Left colon (tissue), 2 donors: Measurements from ENCODE around the gene TBL1XR1. TPM values are rescaled to one million over a fixed set of nuclear protein-coding genes. Genes with fewer than 3 reads are reported as not detected.
"Not testable (repeated sequence)": the region's sequence is repeated elsewhere in the genome, so short reads cannot be mapped to it uniquely, and the experiment has no call there.

Experiments used
- ATAC-seq: fragments of 200-7000 bp; cut with Tn5 transposase; one replicate; pipeline ENCODE4 v1.9.1; 2020; ENCODE audit warnings: mild to moderate bottlenecking, moderate library complexity
- DNase-seq, 2 donors: peaks; one replicate each; pipeline ENCODE4 v3.0.0-alpha.2; 2020
- intact Hi-C, 2 donors: fragments of 100-400 bp; cut with DNase I in 1 of 2; cut with micrococcal nuclease in 1 of 2; formaldehyde crosslinking; loops; one replicate each; pipeline versions ENCODE4 v1.11.2 to v1.14.0; 2022; cut with DNase I, micrococcal nuclease
- total RNA-seq, 2 donors: library from RNA; stranded (reverse); fragmentation: NEBNext Ultra II Directional; extraction: Animal tissue kit (Norgen Biotek cat#: 25700); gene quantifications; one replicate each; pipeline ENCODE4 v1.2.1, GENCODE V29; 2021
- donor health status: DM: no; HTN: no; CAD: no.
- donor health status: DM: yes; HTN: yes; CAD: no.

TBL1XR1 gene
- total RNA-seq, 2 donors from 2014 or later, result 165 to 186 TPM

DNA sequence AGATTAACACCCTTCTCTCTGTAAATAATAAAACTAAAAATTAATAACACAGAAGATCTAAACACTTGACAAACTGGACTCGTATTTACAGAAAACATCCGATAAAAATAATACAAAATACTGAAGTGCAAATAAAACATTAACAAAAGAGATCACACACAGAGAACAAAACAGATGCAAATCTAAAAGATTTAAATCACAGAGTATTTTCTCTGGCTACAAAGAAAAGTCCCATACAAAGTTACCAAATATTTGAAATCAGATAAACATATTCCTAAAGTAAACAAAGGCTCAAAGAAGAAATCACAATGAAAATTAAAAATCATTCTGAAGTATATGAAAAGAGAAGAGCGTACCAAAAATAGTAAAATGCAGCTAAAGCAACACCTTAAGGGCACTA is 42.5 kb downstream of the TBL1XR1 start:
- ATAC-seq, result no peak
- DNase-seq, result no peak
- intact Hi-C loops, result no loop called here

GRCh38 chr3:177150970-177151627 is 46.2 kb downstream of the TBL1XR1 start:
- DNase-seq (no peak), ATAC-seq (peak; percentile 81)
- intact Hi-C loops, result no loop called here

DNA sequence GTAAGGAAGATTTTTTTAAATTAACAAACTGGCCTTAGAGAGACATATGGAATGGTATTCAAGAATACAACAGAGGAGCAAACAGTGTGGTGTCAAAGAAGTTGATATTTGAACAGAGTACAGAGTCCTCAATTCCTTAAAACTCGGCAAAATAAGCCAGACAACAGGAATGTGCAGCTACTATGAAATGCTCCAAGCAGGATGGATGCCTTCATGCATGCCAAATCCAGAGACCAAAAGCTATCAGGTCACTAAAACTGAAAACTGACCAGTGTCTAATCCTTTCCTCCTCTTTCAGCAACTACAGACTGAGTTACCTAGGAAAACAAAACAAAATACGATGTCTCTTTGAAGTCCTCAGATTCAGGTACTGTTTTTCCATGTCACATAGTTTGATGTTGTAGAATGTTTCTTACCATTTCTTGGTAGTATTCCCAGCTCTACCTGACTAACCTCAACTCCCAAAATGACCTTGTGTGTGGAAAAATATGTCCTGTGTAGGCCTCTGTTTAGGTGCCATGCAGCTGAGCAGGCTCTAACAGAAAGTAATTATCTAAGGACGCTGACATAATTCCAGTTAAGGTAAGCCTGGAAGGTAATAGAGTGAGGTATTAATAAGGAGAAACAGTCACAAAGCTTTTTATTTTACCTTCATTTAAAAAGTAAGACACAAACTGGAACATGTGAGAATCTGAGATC is 46.9 kb downstream of the TBL1XR1 start:
- DNase-seq, result no peak
- ATAC-seq, result peak; percentile 60
- intact Hi-C loops, result no loop called here

GRCh38 chr3:177149106-177149505 is 48.2 kb downstream of the TBL1XR1 start:
- ATAC-seq, result no peak
- intact Hi-C loops, result no loop called here
- DNase-seq, result no peak

DNA sequence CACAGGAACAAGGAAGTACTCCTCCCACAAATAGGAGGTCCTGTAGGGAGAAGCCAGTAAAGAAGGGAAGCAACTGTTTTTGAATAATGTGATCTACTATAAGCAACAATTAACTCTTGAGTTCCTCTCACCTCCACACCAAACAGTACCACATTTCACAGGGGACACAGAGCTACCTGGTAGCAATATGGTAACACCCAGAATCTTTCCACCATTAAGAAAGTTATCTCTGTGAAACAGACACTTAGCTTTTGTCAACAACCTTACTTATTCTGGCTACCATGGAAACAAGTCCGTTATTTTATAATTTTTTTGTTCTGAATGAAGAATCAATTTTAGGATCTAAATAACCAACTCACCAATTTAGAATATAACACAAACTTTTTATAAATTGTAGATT is 49.5 kb downstream of the TBL1XR1 start:
- no peak for ATAC-seq
- intact Hi-C loops, result no loop called here
- DNase-seq, result no peak

DNA sequence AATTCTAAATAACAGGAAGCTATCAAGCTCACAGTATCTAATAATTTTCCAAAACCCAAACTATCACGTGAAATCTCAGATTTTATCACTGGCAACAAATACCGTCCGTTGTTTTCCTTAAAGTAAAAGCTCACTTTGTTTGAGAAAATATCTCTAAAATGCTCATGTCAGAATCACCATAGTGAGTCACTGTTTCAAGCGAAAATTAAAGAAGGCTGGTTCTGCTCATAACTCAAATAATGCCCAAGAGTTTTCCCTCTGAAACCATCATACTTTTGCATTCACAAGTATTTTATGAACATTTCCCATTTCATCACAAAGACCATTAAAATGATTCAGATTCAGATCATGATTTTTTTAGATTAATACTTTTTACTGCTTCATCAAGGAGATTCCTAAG is 50.6 kb downstream of the TBL1XR1 start:
- no peak for ATAC-seq
- intact Hi-C loops, result no loop called here

GRCh38 chr3:177145954-177146353 is 51.3 kb downstream of the TBL1XR1 start:
- intact Hi-C loops, result no loop called here
- ATAC-seq (no peak), DNase-seq (no peak)

More for the DNA sequence above, 50.6 kb downstream of the TBL1XR1 start:
- DNase-seq, result no peak

DNA sequence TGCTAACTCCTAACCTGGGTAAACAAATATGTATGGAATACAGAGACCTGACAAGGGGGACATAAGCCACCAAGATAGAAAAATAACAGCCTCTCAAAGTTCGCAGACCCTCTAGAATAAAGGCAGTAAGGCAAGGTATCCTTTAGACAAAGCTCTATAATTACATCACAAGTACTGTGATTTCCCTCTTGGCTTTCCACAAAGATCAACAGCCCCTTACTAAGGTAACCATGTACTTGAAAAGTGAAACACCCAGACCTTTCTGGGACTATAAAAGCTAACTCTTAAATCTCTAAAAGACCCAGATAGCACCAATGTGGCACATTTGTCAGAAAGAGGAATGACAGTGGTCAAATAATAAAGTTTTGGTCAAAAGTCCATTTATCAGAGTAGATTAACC is 51.9 kb downstream of the TBL1XR1 start:
- intact Hi-C loops, result no loop called here
- DNase-seq, result no peak
- no peak for ATAC-seq

GRCh38 chr3:177144922-177145321 is 52.4 kb downstream of the TBL1XR1 start:
- intact Hi-C loops, result no loop called here
- ATAC-seq (peak; percentile 25), DNase-seq (no peak)

DNA sequence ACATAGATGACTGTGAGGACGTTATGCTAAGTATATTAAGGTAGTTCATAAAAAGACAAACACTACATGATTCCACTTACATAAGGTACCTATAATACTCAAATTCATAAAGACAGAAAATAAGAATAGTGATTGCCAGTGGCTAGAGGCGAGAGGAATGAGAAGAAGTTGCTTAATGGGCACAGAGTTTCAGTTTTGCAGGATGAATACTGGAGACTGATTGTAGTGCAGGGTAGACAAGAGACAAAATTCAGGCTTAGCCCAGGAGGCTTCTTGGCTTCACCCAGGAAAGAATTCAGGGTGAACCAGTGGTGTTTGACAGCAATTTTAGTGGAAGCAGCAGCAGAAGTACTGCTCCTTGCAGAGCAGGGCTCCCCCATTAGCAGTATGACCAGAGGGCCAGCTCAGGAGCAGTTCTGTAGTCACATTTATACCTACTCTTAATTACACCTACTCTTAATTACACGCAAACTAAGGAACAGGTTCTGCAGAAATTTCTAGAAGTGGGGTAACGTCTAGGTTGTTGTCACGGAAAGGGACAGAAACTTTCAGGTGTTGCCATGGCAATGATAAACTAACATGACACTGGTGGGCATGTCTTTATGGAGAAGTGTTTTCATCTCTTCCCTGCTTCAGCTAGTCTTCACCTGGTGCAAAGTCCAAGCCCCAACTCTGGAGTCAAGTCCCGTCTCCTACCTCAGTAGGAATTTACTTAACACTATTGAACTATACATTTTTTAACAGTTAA is 55.2 kb downstream of the TBL1XR1 start:
- ATAC-seq, result peak; percentile 31
- intact Hi-C loops, result no loop called here
- no peak for DNase-seq

GRCh38 chr3:177141471-177141870 is 55.8 kb downstream of the TBL1XR1 start:
- intact Hi-C loops, result no loop called here
- DNase-seq (no peak), ATAC-seq (peak; percentile 37)

GRCh38 chr3:177139220-177139619 is 58.1 kb downstream of the TBL1XR1 start:
- ATAC-seq, DNase-seq, intact Hi-C loops: not testable (repeated sequence)

DNA sequence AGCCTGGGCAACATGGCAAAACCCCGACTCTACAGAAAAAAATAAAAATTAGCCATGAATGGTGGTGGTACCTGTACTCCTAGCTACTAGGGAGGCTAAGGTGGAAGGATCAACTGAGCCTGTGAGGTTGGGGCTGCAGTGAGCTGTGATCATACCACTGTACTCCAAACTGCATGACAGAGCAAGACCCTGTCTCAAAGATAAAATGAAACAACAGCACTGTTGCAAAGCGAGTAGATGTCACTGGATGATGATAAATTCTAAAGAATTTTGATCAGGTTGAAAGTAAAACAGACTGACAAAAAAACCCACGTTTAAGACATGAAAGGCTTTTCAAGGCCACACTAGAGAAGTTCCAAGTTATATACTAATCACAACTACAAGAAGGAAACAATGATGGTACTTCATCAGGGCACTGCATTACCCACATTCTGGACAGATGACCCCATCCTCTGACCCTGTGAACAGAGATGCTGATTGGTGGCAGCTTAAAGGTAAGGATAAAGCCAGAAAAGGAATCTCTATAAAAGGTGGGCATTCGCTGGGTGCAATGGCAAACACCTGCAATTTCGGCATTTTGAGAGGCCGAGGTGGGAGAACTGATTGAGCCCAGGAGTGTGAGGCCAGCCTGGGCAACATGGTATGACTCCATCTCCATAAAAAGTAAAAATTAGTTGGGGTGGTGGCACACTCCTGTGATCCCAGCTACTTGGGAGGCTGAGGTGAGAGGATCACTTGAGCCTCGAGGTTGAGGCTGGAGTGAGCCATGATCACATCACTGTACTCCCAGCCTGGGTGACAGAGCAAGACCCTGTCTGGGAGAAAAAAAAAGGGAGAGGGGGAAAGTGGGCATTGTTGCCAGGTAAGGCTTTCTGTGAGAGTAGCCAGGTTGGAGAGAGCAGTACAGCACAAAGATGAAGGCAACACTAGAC is 59.2 kb downstream of the TBL1XR1 start:
- ATAC-seq (no peak), DNase-seq (no peak)
- intact Hi-C loops, result no loop called here

- intact Hi-C loops, result no loop called here
- ATAC-seq, result no peak
- no peak for DNase-seq
Measured at GRCh38 chr3:177136741-177137140, 60.5 kb downstream of the TBL1XR1 start.

DNA sequence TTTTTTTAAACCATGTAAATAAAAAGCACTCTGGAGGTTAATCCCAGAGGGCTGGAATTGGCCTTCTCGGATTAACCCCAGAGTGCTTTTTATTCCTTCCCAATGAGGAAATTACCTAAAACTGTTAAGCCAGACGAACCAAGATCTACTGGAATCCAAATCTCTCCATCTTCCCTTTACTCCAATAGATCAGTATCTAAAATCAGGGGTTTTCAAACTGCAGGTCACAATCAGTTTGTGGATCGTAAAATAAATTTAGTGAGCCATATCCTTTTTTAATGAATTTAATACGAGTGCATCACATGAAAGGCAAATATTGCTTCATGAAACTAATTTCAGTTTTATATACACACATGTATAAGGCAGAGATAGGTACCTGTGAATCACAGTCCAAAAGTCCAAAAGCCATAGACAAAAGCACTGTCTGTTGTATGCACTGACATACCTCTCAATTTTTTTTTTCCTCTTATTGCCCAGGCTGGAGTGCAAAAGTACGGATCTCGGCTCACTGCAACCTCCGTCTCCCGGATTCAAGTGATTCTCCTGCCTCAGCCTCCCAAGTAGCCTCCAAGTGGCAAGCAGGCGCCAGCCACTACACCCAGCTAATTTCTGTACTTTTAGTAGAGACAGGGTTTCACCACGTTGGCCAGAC is 61.3 kb downstream of the TBL1XR1 start:
- DNase-seq, result peak in 1 of 2 donors; percentile 35
- peak; percentile 97 for ATAC-seq
- intact Hi-C loops, result no loop called here

DNA sequence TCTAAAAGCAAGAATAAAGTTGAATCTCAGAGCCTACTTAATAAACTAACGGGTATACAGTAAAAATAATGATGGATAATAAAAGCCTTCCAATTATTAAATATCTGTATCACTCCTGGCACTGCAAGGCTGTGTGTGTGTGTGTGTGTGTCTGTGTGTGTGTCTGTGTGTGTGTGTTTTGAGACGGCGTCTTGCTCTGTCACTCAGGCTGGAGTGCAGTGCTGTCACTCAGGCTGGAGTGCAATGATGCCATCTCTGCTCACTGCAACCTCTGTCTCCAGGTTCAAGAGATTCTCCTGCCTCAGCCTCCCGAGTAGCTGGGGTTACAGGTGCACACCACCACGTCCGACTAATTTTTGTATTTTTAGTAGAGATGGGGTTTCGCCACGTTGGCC is 62.5 kb downstream of the TBL1XR1 start:
- DNase-seq, result no peak
- no peak for ATAC-seq
- intact Hi-C loops, result no loop called here

DNA sequence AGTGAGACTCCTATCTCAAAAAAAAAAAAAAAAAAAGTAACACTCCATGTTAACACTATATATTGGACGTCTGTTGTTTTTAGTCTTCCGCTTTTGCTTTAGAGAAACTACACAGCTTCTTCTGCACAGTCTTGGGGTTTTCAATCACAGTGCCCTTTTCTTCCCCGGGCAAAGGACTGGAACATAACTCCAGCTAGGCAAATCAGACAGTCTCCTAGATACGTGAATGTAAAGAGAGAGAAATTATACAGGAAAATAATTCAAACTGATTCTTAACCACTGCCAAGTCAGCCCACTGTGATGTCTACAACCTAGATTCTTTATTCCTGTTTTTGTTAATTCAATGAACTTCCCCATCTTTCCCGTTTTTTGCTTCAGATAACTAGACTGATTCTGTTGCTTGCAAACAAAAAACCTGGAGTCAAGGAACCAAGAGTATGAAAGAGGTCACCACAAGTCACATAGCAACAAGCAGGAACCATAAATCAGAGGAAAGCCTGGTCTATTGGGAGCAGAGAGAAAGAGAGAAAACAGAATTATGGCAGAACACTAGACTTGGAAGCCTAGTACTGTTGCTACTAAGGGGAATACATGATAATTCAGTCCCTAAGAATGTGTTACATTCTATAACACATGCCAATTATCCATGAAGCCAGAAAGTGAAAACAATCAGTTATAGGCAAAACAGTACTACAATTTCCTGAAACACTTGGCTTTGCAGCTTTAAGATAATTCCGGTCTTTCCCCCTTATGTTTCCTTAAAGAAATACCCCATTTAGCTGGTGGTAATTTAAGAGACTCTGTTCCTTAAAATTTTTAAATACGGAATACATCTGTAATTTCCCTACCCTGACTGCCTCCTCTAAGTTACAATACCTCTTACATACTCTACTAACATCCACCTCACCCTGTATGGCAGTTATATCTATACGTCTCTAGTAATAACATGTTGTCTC is 63.1 kb downstream of the TBL1XR1 start:
- intact Hi-C loops, result no loop called here
- no peak for ATAC-seq
- DNase-seq, result no peak
